ENCODE data around the gene RALGAPA2.

Gene RALGAPA2

DNA sequence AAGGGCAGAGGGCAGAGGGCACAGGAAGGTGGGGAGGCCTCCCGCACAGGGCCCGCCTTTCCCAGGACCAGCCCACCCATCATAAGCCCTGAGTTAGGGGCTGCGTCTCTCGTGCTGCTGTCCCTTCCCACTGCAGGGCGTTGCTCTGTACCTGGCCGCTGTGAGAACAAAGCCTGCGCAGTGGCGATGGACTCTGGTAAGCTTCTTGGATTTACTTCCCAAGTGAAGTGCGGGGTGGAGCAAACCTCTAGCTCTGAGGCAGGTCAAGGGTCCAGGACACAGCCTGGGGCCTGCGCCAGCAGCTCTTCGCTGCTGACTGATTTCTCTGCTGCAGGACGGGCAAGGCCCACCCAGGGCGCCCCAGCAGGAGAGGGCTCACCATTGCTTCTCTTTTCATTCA is 320.7 kb downstream of the RALGAPA2 start:
- no peak for DNase-seq

DNA sequence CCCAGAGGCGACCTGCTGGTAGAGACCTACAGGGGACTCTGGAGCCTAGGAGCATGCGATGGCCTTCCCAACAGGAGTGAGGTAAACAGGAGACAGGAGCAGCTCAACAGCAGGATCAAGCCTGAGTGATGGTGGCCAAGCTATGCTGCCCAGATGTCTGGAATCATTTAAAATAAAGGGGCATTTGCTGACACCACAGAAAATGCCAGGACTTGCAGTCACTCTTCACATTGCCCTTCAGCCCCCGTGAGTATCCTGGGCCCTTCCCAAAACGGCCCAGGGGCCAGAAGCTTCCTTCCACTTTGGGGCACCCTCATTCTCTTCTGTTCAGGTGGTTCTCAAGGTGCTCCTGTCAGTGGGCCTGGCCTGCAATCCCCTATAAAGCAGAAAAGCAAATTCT is 321.3 kb downstream of the RALGAPA2 start:
- no peak for DNase-seq

GRCh38 chr20:20390393-20390792 is 322.1 kb downstream of the RALGAPA2 start:
- DNase-seq: no peak

DNA sequence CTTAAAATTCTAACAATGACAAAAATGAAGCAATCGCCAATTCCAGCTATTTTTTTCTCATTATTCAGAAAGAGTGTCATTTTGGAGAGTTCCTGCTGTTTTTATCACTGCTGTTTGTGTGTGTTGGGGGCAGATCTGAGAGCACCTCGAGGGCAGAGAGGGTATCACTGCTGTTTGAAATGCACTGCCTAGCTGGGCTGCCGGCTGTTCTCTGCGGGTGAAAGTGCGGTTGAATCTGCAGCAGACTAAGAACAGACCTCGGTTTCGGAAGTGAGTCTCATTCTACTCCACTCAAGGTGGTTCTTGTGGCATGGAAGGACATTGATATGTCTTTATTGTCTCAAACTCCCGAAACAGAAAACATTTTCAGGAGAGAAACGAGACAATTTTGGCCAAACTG is 326.3 kb downstream of the RALGAPA2 start:
- no peak for DNase-seq

DNA sequence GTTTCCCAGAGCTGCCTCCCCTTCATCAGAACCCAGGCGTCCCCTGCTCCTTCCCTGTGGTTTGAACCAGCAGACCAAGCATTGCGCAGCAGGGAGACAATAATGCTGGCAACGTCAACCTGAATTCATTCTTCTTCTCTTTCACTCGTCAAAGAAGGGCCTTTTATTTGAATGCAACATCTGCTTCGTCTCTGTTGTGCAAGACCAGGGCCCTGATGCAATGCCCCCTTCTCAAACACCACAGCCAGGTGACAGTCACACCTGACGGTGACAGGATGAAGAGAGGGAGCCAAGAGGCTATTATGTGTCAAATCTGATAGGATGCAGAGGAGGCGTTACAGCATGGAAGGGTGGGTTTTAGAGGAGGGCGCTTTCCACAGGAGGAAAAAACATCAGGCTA is 336.6 kb downstream of the RALGAPA2 start:
- DNase-seq: no peak

- DNase-seq: no peak
These were observed 339.3 kb downstream of the RALGAPA2 start for GRCh38 chr20:20373091-20373571.

DNA sequence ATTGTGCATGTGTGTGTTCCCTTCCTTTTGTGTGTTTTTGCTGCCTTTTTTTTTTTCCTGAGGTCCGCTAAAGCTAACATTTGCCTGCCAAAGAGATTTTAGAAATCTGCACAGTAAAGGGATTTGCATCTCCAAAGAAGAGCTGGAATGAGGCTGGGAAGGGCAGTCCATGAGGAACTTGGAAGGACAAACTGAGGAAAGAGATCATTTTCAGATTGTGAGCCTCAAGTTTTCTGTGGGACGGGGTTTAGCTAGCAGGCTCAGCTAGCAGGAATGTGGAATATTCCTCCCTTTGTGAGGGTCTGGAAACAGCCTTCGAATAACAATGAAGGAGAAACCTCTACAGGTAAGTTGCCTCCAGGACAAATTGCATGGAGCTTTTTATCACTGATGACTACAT is 340.8 kb downstream of the RALGAPA2 start:
- no peak for DNase-seq

DNA sequence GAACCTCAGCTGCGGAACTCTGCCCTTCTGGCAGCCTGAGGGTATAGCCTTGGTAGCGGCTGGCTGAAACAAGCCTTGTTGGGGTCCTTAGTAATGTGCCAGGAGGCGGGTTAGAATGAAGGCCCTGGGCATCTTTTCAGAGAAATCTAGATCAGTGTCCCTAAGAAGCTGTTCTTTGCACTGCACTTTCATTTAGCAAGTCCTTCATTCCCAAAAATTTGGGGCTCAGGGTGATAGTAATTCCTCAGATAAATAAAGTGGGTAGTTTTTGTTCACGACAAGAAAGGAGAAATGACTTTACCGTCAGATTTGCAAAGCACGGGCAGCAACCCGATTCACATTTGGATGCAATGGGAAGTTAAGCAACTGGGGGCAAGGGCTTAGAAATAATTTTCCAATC is 341.4 kb downstream of the RALGAPA2 start:
- DNase-seq: no peak

DNA sequence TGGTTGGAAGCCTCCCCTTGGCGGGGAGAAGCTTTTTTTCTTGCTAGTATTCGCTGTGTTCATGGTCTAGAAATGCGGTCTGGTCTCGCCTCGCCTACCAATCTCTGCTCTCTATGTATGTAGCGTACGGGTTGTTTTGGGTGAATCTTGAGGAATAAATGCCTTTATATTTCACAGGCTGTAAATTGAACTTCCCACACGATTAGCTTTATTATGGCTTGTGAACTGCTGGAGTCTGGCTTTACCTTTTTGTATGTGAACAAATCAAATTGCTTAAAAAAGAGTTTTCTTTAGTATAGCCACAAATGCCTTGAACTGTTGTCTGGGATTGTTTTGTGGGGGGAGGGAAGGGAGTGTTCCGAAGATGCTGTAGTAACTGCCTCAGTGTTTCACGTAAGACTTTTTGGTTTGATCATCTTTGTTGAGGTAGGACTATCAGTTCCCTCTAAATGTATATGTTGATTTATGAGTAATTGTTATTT is 342.3 kb downstream of the RALGAPA2 start:
- DNase-seq: no peak

GRCh38 chr20:20369250-20370093 is 343.0 kb downstream of the RALGAPA2 start:
- DNase-seq: no peak

GRCh38 chr20:20368418-20369249 is 343.8 kb downstream of the RALGAPA2 start:
- no peak for DNase-seq

DNA sequence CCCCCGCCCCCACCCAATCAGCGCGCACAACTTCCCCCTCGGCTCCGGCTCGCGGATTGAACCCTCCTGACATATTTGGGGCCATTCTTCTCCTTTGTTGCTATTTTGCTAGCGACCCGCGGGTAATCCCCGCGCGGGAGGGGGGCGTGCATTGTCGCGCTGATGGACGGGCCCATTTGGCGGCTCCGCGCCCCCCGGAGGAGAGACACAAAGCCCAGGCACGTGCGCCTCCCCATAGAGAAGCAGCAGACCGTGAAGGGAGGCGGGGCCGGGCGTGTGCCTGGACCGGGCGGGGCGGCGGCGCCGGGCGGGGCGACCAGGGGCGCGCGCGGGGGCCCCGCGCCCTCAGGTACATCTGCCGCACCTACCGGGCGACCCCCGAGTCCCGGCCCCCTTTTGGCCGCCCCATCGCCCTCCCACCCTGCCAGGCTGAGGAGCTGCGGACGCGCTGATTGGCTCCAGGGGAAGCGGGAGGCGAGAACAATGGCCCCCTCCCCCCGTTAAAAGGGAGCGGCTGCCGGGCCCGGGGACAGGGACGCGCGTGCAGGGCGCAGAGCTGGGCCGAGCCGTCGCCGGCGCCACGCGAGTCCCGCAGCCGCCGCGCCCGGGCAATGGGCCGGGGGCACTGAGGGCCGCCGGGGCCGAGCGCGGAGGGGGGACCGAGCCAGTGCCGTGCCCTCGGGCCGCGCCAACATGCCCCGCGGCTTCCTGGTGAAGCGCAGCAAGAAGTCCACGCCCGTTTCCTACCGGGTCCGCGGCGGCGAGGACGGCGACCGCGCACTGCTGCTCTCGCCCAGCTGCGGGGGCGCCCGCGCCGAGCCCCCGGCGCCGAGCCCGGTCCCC is 344.6 kb downstream of the RALGAPA2 start, which contains the start of gene INSM1:
Gene INSM1, plus strand, starts transcription at position 530 of the 843 bp plus-strand sequence. Its CDS starts 164 bp downstream, at position 694.
- no peak for DNase-seq

GRCh38 chr20:20366876-20367574 is 345.4 kb downstream of the RALGAPA2 start:
- DNase-seq: no peak

DNA sequence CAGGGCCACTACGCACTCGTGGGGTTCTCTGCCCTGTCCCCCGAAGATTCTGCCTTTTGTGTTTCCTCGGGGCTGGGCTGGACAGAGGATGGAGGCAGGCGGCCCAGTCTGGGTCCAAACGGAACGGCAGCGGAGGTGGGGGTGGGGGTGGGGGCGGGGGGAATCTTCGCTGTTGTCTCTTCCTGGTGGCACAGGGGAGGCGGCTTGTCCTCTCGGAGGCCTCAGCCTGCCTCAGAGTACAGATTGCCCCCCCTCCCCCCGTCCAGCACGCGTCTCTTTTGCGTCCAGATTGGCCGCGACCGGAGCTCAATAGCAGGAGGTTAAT is 345.9 kb downstream of the RALGAPA2 start:
- no peak for DNase-seq

GRCh38 chr20:20365480-20366161 is 346.8 kb downstream of the RALGAPA2 start:
- no peak for DNase-seq

GRCh38 chr20:20364593-20365479 is 347.6 kb downstream of the RALGAPA2 start:
- no peak for DNase-seq

GRCh38 chr20:20363799-20364592 is 348.4 kb downstream of the RALGAPA2 start:
- no peak for DNase-seq

- no peak for DNase-seq
These were observed 349.0 kb downstream of the RALGAPA2 start for GRCh38 chr20:20363434-20363798.

DNA sequence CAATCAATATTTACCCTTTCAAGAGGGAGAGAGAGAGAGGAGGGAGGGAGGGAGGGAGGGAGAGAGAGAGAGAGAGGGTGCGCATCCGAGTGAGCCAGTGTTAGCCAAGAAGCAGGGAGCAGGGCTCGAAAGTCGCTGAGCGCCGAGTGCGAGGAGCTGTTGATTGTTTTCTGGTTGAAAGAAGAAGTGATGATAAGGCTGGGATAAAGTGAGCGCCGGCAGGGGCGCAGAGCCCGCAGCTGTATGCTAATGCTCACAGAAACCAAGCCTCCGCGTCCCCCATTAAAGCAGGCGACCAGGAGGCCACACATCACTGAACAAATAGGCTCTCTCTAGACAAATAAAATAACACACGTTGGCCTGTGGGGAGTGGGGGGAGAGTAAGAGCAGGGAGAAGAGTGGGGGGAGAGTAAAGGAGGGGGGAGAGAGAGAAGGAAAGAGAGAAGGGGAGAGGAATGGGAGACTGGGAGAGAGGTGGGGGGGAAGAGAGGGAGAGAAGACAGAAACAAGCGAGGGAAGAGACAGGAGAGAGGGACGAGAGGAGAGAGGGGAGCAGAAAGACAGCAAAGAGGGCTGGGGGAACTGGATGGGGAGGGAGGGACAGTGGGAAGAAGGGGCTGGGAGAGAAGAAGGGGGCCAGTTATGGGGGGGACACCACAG is 349.5 kb downstream of the RALGAPA2 start:
- no peak for DNase-seq

All from activated effector memory CD4-positive, alpha-beta T cell treated with Interleukin-2 at 50 U/mL for 16 hours (primary cell).